Testis (tissue), 2 donors: ENCODE data around the gene RUVBL2.

ENCODE experiments used
- CTCF ChIP-seq, 3 experiments: fragments of 450-650 bp in 2 of 3; fragments of 200-600 bp in 1 of 3; sonication (generic) in 1 of 3; IDR thresholded peaks; one replicate each; pipeline ENCODE4 v1.5.1; 2016 to 2019; ENCODE audit warnings: antibody characterized with exemption in 3 of 3, mild to moderate bottlenecking in 2 of 3, moderate library complexity in 1 of 3
- POLR2A ChIP-seq: fragments of 450-650 bp; IDR thresholded peaks from one replicate; pipeline ENCODE4 v1.6.1; 2017; ENCODE audit warnings: antibody characterized with exemption, mild to moderate bottlenecking, moderate library complexity

GRCh38 chr19:48982280-48982679, 11.4 kb upstream of the RUVBL2 start:
- TF ChIP-seq CTCF (IDR thresholded peaks at IDR 0.05) (no peak), POLR2A (no peak)
